ENCODE data around the gene SAMM50.

DNA sequence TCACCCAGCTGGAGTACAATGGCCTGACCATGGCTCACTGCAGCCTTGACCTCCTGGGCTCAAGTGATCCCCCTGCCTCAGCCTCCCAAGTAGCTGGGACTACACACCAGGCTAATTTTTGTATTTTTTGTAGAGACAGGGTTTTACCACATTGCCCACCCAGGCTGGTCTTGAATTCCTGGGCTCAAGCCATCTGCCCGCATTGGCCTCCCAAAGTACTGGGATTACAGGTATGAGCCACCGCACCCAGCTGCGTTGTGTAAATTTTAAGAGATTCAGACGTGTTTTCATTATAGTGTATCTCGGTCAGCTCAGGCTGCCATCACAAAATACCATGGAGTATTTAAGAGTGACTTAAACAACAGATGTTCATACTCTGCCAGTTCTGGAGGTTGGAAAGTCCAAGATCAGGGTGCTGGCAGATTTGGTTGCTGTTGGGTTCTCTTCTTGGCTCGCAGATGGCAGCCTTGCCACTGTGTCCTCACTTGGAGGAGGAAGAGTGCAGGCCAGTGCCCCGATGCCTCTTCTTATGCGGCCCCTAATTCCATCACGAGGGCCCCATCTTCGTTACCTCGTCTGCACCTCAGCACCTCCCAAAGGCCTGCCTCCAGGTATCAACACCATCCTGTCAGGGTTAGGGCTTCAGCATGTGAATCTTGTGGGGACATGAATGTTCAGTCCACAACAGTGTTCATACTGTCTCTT is 36.2 kb downstream of the SAMM50 start:
- TF ChIP-seq, protein P1, sequence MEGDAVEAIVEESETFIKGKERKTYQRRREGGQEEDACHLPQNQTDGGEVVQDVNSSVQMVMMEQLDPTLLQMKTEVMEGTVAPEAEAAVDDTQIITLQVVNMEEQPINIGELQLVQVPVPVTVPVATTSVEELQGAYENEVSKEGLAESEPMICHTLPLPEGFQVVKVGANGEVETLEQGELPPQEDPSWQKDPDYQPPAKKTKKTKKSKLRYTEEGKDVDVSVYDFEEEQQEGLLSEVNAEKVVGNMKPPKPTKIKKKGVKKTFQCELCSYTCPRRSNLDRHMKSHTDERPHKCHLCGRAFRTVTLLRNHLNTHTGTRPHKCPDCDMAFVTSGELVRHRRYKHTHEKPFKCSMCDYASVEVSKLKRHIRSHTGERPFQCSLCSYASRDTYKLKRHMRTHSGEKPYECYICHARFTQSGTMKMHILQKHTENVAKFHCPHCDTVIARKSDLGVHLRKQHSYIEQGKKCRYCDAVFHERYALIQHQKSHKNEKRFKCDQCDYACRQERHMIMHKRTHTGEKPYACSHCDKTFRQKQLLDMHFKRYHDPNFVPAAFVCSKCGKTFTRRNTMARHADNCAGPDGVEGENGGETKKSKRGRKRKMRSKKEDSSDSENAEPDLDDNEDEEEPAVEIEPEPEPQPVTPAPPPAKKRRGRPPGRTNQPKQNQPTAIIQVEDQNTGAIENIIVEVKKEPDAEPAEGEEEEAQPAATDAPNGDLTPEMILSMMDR (IDR thresholded peaks at IDR 0.05 in 8 of 11, conservative IDR thresholded peaks at IDR 0.05 in 3 of 11), result no peak
- no peak for TF ChIP-seq POLR2A (IDR thresholded peaks at IDR 0.05)
- no peak for TF ChIP-seq POLR2AphosphoS5 (IDR thresholded peaks at IDR 0.05)
